ENCODE measurements around the gene SLC2A6.

GRCh38 chr9:133494636-133495326, 15.9 kb upstream of the SLC2A6 start:
- TF ChIP-seq CTCF (IDR thresholded peaks at IDR 0.05) = no peak
- no peak for TF ChIP-seq ZFX (IDR thresholded peaks at IDR 0.05; ENCODE audit: borderline replicate concordance)
